CD14-positive monocyte (primary cell): ENCODE measurements around the gene TNPO1. TPM values are rescaled to one million over a fixed set of nuclear protein-coding genes. Genes with fewer than 3 reads are reported as not detected.

Experiments
- DNase-seq, 3 donors: peaks; one replicate each; pipeline ENCODE4 v3.0.0-alpha.2; 2011 to 2022
- H2AFZ ChIP-seq: 2 replicates; pipeline ENCODE4 v1.6.0; 2012; ENCODE audit warnings: mild to moderate bottlenecking, low read depth, low read length, inconsistent platforms; ENCODE audit not compliant: insufficient read depth, poor library complexity, severe bottlenecking
- H3K27ac ChIP-seq, 2 donors: 1 replicate in 1 of 2; 2 replicates in 1 of 2; pipeline ENCODE4 v1.5.1; 2012 to 2013; ENCODE audit warnings: low read length in 2 of 2, control low read depth in 1 of 2, inconsistent platforms in 1 of 2, low read depth in 1 of 2, mild to moderate bottlenecking in 1 of 2
- H3K27me3 ChIP-seq, 2 donors: one replicate each; pipeline versions ENCODE4 v1.6.0 to v1.6.1; 2011 to 2013; ENCODE audit warnings: low read length in 2 of 2; ENCODE audit not compliant: control insufficient read depth in 2 of 2, insufficient read depth in 2 of 2
- H3K36me3 ChIP-seq, 2 donors: replicated peaks in 1 of 2; 1 replicate in 1 of 2; 2 replicates in 1 of 2; pipeline versions ENCODE4 v1.5.1 to v1.6.1; 2012 to 2013; ENCODE audit warnings: low read length in 2 of 2, control low read depth in 1 of 2, inconsistent platforms in 1 of 2, mild to moderate bottlenecking in 1 of 2; ENCODE audit not compliant: insufficient read depth in 2 of 2, control insufficient read depth in 1 of 2
- H3K4me1 ChIP-seq, 2 donors: 1 replicate in 1 of 2; 2 replicates in 1 of 2; pipeline versions ENCODE4 v1.5.1 to v1.6.1; 2012 to 2013; ENCODE audit warnings: low read length in 2 of 2, control low read depth in 1 of 2, inconsistent platforms in 1 of 2, mild to moderate bottlenecking in 1 of 2, moderate library complexity in 1 of 2; ENCODE audit not compliant: insufficient read depth in 2 of 2, control insufficient read depth in 1 of 2
- H3K4me2 ChIP-seq: replicated peaks from 2 replicates; pipeline ENCODE3; 2012; ENCODE audit warnings: low read length, moderate library complexity, mild to moderate bottlenecking; ENCODE audit not compliant: poor library complexity, severe bottlenecking; ENCODE audit errors: extremely low read depth
- H3K4me3 ChIP-seq, 3 experiments: fragments of 200-600 bp in 1 of 3; sonication (generic) in 1 of 3; replicated peaks in 1 of 3; 1 replicate in 2 of 3; 2 replicates in 1 of 3; pipeline ENCODE4 v1.5.1; 2011 to 2013; ENCODE audit warnings: low read length in 3 of 3, mild to moderate bottlenecking in 3 of 3, control low read depth in 2 of 3, low read depth in 2 of 3, inconsistent platforms in 1 of 3, moderate library complexity in 1 of 3
- H3K79me2 ChIP-seq: 2 replicates; pipeline ENCODE4 v1.6.0; 2012; ENCODE audit warnings: mild to moderate bottlenecking, control low read depth, inconsistent platforms, low read length, moderate library complexity; ENCODE audit not compliant: insufficient read depth
- H3K9ac ChIP-seq: 2 replicates; pipeline ENCODE4 v1.6.0; 2017; ENCODE audit warnings: low read length, mild to moderate bottlenecking; ENCODE audit not compliant: insufficient read depth, poor library complexity, severe bottlenecking
- H3K9me3 ChIP-seq, 2 donors: replicated peaks in 1 of 2; 1 replicate in 1 of 2; 2 replicates in 1 of 2; pipeline versions ENCODE4 v1.5.1 to v1.6.1; 2012 to 2013; ENCODE audit warnings: low read length in 2 of 2, control low read depth in 1 of 2; ENCODE audit not compliant: control insufficient read depth in 1 of 2, insufficient read depth in 1 of 2
- H4K20me1 ChIP-seq: 2 replicates; pipeline ENCODE4 v1.6.0; 2012; ENCODE audit warnings: mild to moderate bottlenecking, low read length, control low read depth, moderate library complexity; ENCODE audit not compliant: insufficient read depth
- H3K27ac Mint-ChIP-seq, 7 donors: one replicate each; pipeline ENCODE4 v1.8.0; 2020; ENCODE audit warnings: mild to moderate bottlenecking in 7 of 7, mixed read lengths in 7 of 7, moderate library complexity in 6 of 7, inconsistent platforms in 2 of 7
- H3K27me3 Mint-ChIP-seq, 3 donors: one replicate each; pipeline ENCODE4 v1.8.0; 2021 to 2022; ENCODE audit warnings: low read depth in 3 of 3, mild to moderate bottlenecking in 3 of 3, mixed read lengths in 3 of 3, moderate library complexity in 3 of 3, inconsistent platforms in 1 of 3
- H3K36me3 Mint-ChIP-seq, 2 donors: one replicate each; pipeline ENCODE4 v1.8.0; 2020; ENCODE audit warnings: mixed read lengths in 2 of 2, inconsistent platforms in 1 of 2, mild to moderate bottlenecking in 1 of 2
- H3K4me1 Mint-ChIP-seq: one replicate; pipeline ENCODE4 v1.8.0; 2020; ENCODE audit warnings: mild to moderate bottlenecking, mixed read lengths
- H3K4me3 Mint-ChIP-seq, 2 donors: one replicate each; pipeline ENCODE4 v1.8.0; 2020; ENCODE audit warnings: mild to moderate bottlenecking in 2 of 2, mixed read lengths in 2 of 2, moderate library complexity in 1 of 2
- H3K9me3 Mint-ChIP-seq, 7 donors: one replicate each; pipeline ENCODE4 v1.8.0; 2020 to 2022; ENCODE audit warnings: mixed read lengths in 7 of 7, mild to moderate bottlenecking in 6 of 7, moderate library complexity in 6 of 7, inconsistent platforms in 2 of 7
- intact Hi-C, 2 donors: fragments of 100-400 bp; cut with micrococcal nuclease; formaldehyde crosslinking; loops; one replicate each; pipeline versions ENCODE4 v1.15.0 to v1.15.1; 2023
- polyA plus RNA-seq, 3 donors: library from polyadenylated mRNA; depleted of rRNA in 1 of 3; unstranded in 2 of 3; stranded (reverse) in 1 of 3; fragments of 300-500 nt in 2 of 3; fragments of >200 nt in 1 of 3; fragmentation: Illumina TruSeq in 2 of 3; gene quantifications; 1 replicate in 2 of 3; 2 replicates in 1 of 3; pipeline ENCODE4 v1.2.3, GENCODE V29; 2012 to 2021
- TF ChIP-seq, protein P1 (sequence below): fragments of 200-600 bp; IDR thresholded peaks from one replicate; pipeline ENCODE4 v1.8.0; 2022; ENCODE audit warnings: antibody characterized with exemption, mild to moderate bottlenecking

Gene TNPO1
- polyA plus RNA-seq, 3 donors = 9.3 to 28.1 (median 26.3) TPM

DNA sequence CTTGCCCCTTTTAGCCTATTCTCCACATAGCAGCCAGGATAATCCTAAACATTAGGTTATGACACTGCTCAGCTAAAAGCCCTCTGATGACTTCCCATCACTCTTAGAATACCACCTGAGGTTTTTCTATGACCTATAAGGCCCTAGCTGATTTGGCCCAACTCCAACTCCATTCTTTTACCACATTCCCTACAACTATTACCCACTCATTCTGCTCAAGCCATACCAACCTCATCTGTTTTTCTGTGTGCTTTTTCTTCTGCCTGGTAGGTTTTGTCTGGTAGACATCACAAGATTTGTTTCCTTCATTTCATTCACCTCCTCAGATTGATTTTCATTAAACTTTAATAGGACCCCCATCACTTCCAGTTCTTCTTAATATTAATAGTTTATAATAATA lies 126.8 kb downstream of the TNPO1 start:
- Mint-ChIP-seq H3K4me3 (no peak overlapping the region), H3K36me3 (no peaks in the 10 kb centered on the region), H3K27ac (no peak overlapping the region), H3K9me3 (no peaks in the 10 kb centered on the region), H3K4me1 (peaks cover 31% of the 10 kb centered on the region), H3K27me3 (peaks cover 0 to 8% (median 4%) of the 10 kb centered on the region in 3 donors)
- Histone ChIP-seq H3K9me3 (no peaks in the 10 kb centered on the region), H3K4me1 (peaks cover 14 to 39% of the 10 kb centered on the region in 2 donors), H3K9ac (no peak overlapping the region), H3K27ac (no peak overlapping the region), H3K36me3 (no peaks in the 10 kb centered on the region), H3K79me2 (no peaks in the 10 kb centered on the region), H3K4me2 (no peak overlapping the region), H2AFZ (no peak overlapping the region), H3K27me3 (peaks cover 0 to 2% of the 10 kb centered on the region in 2 donors), H4K20me1 (no peaks in the 10 kb centered on the region), H3K4me3 (no peak overlapping the region)
- DNase-seq = no peak
- intact Hi-C loops = no loop called here
- TF ChIP-seq, protein P1, sequence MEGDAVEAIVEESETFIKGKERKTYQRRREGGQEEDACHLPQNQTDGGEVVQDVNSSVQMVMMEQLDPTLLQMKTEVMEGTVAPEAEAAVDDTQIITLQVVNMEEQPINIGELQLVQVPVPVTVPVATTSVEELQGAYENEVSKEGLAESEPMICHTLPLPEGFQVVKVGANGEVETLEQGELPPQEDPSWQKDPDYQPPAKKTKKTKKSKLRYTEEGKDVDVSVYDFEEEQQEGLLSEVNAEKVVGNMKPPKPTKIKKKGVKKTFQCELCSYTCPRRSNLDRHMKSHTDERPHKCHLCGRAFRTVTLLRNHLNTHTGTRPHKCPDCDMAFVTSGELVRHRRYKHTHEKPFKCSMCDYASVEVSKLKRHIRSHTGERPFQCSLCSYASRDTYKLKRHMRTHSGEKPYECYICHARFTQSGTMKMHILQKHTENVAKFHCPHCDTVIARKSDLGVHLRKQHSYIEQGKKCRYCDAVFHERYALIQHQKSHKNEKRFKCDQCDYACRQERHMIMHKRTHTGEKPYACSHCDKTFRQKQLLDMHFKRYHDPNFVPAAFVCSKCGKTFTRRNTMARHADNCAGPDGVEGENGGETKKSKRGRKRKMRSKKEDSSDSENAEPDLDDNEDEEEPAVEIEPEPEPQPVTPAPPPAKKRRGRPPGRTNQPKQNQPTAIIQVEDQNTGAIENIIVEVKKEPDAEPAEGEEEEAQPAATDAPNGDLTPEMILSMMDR = no peak

DNA sequence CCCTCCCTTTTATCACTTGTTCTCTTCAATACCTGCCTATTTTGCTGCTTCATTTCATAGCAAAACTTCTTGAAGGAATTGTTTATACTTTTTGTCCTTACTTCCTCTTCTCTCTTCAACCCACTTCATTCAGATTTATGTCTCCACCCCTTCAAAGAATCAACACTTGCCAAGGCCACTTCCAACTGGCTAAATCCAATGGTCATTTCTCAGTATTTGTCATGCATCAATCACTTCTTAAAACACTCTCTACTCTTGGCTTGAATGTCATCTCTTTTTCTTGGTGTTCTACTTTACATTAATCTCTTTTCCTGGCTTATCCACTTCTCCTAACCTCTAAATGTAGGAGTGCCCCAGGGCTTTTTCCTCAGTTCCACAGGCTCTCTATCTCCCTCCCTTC lies 131.0 kb downstream of the TNPO1 start:
- no peak overlapping the region for H3K4me3 ChIP-seq
- no peak overlapping the region for H2AFZ ChIP-seq
- H3K4me3 Mint-ChIP-seq = peak overlapping the region in 1 of 2 donors; percentile 21
- H3K27ac ChIP-seq = no peak overlapping the region
- H3K4me2 ChIP-seq = no peak overlapping the region
- no peaks in the 10 kb centered on the region for H3K36me3 Mint-ChIP-seq
- no peak for DNase-seq
- H3K36me3 ChIP-seq = no peaks in the 10 kb centered on the region
- peaks cover 0 to 8% (median 2%) of the 10 kb centered on the region in 3 donors for H3K27me3 Mint-ChIP-seq
- no peaks in the 10 kb centered on the region for H3K9me3 Mint-ChIP-seq
- no peaks in the 10 kb centered on the region for H3K79me2 ChIP-seq
- H3K27me3 ChIP-seq = peaks cover 0 to 2% of the 10 kb centered on the region in 2 donors
- TF ChIP-seq, protein P1 = no peak
- H3K4me1 ChIP-seq = peaks cover 12 to 29% of the 10 kb centered on the region in 2 donors
- intact Hi-C loops = no loop called here
- H3K27ac Mint-ChIP-seq = no peak overlapping the region
- no peaks in the 10 kb centered on the region for H4K20me1 ChIP-seq
- peaks cover 24% of the 10 kb centered on the region for H3K4me1 Mint-ChIP-seq
- no peak overlapping the region for H3K9ac ChIP-seq
- no peaks in the 10 kb centered on the region for H3K9me3 ChIP-seq
